HG02759 (cell line): ENCODE results near the gene ZNF467.

ENCODE experiments used
- ATAC-seq: cut with Tn5 transposase; IDR thresholded peaks from one replicate; pipeline ENCODE4 v1.9.1; 2021; ENCODE audit warnings: mild to moderate bottlenecking, moderate library complexity; ENCODE audit not compliant: unreplicated experiment

Gene ZNF467

DNA sequence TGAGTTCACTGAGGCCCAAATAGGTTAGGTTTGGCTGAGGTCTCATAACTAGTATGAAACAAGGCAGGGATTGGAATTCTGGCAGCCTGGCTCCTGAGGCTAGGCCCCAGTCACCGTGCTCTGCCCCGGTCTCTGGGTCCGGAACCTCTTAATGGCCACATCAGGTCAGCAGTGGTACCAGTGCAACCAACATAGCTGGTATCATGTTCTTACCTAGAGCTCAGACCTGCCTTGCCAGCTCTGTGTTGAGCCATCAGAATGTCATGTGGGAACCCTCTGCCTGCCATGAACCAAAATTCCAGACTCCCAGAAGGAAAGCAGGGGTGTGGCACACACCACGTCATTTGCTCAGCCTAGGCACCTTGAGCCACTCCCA, 56.5 kb downstream of the ZNF467 start:
- ATAC-seq, result no peak

DNA sequence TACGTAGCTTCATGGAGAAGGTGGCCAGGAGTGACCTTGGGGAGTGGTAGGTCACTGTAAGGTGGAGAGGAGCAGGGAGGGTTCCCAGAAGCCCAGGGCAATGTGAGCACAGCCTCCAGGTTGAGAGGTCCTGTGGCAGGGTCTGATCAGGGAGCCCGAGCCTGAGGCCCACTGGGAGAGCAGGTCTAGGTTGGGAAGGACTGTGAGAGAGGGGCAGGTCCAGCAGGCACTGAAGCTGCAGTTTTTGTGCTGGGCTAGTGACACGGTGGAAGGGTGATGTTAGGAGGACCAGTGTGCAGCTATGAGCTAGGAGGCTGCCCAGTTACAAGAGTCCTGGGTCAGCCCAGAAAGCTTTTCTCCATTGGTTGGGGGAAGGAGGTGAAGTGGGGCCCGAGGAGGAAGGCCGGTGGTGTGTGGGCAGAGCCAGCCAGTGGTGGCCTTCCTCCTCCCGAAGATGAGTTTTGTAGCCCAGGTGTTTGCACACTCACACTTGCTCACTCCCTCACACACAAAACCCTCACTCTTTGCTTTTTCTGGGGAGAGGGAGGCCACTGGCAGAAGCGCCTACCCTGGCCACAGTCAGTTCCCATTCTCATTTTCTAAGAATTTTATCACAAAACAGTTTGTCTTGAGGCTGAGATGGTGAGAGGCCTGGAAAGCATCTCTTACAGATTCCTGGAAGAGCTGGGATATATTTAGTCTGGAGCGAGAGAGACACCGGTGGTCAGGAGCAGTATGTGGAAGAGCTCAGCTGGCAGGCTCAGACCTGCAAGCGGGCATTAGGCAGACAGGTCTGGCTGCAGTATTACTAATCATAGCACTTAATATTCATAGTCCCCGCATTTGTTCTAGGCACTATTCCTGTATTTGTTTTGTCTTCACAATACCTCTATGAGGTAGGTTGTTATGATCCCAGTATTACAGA, 57.1 kb downstream of the ZNF467 start:
- no peak for ATAC-seq

DNA sequence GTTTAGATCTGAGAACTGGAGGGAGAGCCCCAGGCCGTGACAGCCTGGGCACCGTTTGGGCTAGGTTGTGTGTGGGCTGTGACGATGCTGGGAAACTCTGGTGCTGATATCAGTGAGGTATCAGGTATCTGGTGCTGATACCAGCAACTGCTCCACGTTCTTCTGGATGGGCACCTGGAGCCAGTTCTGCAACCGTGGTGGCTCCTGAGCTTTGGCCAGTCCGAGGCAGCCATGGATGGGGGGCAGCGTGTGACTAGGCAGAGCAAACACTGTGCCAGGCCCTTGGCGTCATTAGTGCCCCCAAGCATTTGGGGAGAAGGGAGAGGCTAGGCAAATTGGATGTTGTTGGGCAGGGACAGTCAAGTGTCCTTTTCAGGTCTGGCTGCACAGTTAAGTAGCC, 57.9 kb downstream of the ZNF467 start:
- no peak for ATAC-seq

DNA sequence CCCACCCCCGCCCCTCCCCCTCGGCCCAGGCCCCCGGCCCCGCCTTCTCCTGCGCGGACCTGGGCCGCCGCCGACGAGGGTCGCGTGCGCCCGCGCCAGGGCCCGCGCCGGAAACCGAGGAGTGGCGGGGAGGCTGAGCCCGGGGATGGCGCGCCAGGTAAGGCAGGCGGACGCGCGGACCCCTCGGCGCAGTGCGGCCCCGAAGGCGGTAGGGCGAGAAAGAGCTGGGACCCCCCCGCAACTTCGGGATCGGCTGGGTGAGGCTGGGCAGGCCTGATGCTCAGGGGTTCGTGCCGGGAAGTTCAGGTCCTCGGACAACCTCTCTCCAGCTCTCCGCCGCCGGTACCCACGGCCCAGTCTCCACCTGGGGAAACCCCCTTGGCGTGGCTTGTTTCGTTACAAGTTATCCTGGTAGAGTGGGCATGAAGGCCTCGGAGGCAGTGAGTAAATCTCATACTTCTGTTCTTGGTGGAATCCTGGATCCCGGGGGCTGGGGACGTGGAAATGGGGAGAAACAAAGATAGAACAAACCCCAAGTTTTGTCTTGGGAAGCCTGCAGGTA, 58.4 kb downstream of the ZNF467 start:
- peak; percentile 18 for ATAC-seq
